ENCODE measurements around the gene FOXP2.

DNA sequence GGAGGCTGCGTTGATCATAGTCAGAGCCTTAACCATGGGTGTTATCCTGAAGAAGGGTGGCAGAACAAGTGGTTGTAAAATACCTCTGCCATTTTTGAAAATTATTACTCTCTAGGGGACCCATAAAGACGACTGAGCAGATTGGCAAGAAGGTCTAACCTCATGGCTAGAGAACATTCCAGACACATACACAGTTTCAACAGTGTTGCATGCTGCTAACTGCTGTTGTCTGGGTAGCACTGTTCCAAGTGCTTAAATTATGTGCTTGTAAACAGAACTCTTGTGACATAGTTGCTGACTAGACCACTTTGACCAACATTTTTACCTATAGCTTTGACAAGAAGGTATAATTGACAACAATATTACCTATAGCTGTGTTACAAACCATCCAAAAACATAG, 46.1 kb upstream of the FOXP2 start:
- TF ChIP-seq, protein P1, sequence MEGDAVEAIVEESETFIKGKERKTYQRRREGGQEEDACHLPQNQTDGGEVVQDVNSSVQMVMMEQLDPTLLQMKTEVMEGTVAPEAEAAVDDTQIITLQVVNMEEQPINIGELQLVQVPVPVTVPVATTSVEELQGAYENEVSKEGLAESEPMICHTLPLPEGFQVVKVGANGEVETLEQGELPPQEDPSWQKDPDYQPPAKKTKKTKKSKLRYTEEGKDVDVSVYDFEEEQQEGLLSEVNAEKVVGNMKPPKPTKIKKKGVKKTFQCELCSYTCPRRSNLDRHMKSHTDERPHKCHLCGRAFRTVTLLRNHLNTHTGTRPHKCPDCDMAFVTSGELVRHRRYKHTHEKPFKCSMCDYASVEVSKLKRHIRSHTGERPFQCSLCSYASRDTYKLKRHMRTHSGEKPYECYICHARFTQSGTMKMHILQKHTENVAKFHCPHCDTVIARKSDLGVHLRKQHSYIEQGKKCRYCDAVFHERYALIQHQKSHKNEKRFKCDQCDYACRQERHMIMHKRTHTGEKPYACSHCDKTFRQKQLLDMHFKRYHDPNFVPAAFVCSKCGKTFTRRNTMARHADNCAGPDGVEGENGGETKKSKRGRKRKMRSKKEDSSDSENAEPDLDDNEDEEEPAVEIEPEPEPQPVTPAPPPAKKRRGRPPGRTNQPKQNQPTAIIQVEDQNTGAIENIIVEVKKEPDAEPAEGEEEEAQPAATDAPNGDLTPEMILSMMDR (conservative IDR thresholded peaks at IDR 0.05; ENCODE audit: low read depth, low read length) = no peak
- TF ChIP-seq RFX5 (IDR thresholded peaks at IDR 0.05; ENCODE audit: low read depth, low read length) (no peak), POLR2A (IDR thresholded peaks at IDR 0.05; ENCODE audit: low read depth, low read length) (no peak), BHLHE40 (IDR thresholded peaks at IDR 0.05; ENCODE audit: low read depth, low read length) (no peak), RCOR1 (IDR thresholded peaks at IDR 0.05; ENCODE audit: insufficient replicate concordance, low read length) (no peak), RAD21 (IDR thresholded peaks at IDR 0.05; ENCODE audit: low read length) (no peak), NFE2L2 (IDR thresholded peaks at IDR 0.05; ENCODE audit: low read depth, low read length) (no peak), MXI1 (IDR thresholded peaks at IDR 0.05; ENCODE audit: borderline replicate concordance, low read depth, low read length) (no peak), SMC3 (IDR thresholded peaks at IDR 0.05; ENCODE audit: low read depth, low read length) (no peak), FOS (IDR thresholded peaks at IDR 0.05; ENCODE audit: low read depth, low read length) (no peak), CEBPB (IDR thresholded peaks at IDR 0.05; ENCODE audit: low read depth, low read length) (no peak)
- TF ChIP-seq, protein P2, sequence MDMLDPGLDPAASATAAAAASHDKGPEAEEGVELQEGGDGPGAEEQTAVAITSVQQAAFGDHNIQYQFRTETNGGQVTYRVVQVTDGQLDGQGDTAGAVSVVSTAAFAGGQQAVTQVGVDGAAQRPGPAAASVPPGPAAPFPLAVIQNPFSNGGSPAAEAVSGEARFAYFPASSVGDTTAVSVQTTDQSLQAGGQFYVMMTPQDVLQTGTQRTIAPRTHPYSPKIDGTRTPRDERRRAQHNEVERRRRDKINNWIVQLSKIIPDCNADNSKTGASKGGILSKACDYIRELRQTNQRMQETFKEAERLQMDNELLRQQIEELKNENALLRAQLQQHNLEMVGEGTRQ (IDR thresholded peaks at IDR 0.05; ENCODE audit: low read depth, low read length) = no peak

Measured in IMR-90 (cell line).